RKO (cell line): Measurements from ENCODE around the gene ERC1.

ENCODE experiments used
- DNase-seq: peaks from one replicate; pipeline ENCODE4 v3.0.0-alpha.2; 2016; ENCODE audit warnings: low spot score

The ERC1 gene

GRCh38 chr12:1398673-1399072 is 407.6 kb downstream of the ERC1 start:
- DNase-seq, result no peak

DNA sequence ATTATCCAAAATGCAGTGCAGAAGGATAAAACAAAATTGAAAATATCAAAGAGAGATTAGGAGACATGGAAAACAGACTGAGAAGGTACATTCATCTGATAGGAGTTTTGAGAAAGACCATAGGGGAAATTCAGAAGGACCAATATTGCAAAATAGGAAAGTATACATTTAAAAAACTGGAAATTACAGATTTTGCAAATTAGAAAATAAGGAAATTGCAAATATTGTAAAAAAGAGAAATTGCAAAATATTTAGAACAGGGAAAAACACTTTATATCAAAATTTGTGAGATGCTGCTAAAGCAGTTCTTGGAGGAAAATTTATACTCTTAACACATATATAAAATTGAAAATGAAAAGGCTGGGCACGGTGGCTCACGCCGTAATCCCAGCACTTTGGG is 410.9 kb downstream of the ERC1 start:
- DNase-seq, result no peak

DNA sequence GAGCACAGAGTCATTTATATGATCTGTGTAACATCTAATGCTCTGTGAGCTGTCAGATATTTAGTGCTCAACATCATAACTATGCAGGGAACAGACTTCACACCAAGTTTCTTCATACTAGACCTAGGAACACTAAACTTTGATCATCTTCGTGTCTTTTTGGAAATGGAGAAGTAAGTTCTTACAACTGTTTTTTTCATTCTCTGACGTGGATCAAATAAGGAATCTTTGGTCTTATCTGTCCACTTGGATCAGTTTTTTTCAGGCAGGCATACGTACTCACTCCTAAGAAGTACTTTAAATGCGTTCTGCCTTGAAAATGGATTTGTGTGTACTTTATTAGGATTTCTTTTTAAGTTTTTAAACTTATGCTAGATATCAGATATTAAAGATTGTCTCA is 412.4 kb downstream of the ERC1 start:
- no peak for DNase-seq

DNA sequence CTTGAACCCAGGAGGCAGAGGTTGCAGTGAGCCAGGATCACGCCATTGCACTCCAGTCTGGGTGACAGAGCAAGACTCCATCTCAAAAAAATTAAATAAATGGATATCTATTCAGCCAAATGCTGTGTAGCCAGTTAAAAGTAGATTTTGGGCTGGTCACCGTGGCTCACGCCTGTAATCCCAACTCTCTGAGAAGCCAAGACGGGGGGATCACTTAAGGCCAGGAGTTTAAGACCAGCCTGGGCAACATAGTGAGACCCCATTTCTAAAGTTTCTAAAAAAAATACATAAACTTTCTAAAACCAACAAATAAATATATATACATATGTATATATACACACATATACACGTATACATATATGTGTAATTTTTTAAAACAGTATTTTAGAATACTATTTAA is 414.6 kb downstream of the ERC1 start:
- DNase-seq, result no peak

- no peak for DNase-seq
Measured at GRCh38 chr12:1410794-1411193, 419.8 kb downstream of the ERC1 start.

GRCh38 chr12:1413930-1414329 is 422.9 kb downstream of the ERC1 start:
- DNase-seq, result no peak

- no peak for DNase-seq
Measured at GRCh38 chr12:1418144-1418543, 427.1 kb downstream of the ERC1 start.

- no peak for DNase-seq
Measured at GRCh38 chr12:1419849-1420371, 428.9 kb downstream of the ERC1 start.

- no peak for DNase-seq
Measured at GRCh38 chr12:1421091-1421846, 430.2 kb downstream of the ERC1 start.

DNA sequence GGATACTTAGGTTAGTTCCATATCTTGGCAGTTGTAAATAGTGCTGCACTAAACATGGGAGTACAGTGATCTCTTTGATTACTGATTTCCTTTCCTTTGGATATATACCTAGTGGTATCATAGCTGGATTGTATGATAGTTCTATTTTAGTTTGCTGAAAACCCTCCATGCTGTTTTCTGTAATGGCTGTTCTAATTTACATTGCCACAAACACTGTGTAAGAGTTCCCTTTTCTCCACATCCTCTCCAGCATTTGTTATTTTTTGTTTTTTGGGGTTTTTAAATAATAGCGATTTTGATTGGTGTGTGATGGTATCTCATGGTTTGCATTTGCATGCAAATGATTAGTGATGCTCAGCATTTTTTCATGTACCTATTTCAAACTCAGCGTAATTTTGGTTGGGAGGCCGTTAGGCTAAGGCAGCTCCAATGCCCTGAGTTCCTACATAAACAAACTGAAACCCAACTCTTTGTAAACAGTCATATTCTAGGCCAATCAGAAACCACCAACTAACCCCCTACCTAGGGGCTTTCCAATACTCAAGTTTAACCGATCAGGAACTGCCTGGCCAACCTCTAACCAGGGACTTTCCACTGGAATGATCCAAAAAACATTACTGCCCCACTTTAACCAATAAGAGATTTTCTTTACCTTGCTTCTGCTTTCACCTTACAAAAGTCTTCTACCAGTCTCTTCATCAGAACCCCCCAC is 431.7 kb downstream of the ERC1 start:
- DNase-seq, result no peak

DNA sequence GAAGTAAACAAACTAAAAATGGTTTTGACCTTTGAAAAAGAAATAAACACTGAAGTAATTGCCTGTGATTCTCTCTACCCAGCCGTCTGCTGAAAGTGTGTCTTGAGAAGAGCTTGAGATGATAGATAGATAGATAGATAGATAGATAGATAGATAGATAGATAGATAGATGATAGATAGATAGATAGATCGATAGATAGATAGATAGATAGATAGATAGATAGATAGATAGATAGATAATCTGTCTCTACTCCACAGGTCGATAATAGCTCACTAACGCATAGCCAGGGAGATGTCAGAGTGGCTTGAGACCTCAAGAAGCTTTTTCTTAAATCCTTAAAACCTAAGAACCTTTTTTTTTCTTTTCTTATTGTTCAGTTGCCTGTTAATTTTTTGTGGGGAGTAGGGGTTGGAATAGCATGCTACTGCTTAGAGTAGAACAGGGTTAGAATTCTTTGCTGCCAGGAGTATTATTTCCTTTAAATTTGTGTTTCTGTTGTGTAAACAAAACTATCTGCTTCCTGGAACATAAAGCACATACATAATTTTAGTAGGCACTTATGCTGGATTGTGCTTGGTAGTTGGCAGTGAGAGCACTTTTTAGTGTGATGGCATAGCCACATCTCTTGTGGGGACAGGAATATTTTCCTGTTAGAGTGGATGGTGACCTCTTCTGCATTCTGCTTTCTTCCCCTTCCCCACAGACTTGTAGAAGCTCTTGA is 433.8 kb downstream of the ERC1 start:
- no peak for DNase-seq

DNA sequence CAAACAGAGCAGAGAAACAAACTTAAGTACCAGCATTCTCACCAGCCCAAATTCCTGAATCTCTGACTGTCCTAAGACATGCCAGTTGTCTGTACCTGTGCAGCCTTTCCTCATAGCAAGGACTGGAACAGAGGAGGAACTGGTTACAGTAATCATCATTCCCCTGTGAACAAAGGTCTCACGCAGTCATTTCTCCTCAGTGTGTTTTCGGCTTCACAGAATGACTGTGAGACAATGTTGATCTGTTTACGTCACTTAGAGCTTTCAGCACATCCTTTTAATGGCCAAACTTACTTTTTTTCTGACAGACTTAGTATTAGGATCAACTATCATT is 434.3 kb downstream of the ERC1 start:
- DNase-seq, result no peak

GRCh38 chr12:1428671-1429070 is 437.6 kb downstream of the ERC1 start:
- DNase-seq, result no peak

- DNase-seq, result no peak
Measured at GRCh38 chr12:1429980-1430379, 439.0 kb downstream of the ERC1 start.

DNA sequence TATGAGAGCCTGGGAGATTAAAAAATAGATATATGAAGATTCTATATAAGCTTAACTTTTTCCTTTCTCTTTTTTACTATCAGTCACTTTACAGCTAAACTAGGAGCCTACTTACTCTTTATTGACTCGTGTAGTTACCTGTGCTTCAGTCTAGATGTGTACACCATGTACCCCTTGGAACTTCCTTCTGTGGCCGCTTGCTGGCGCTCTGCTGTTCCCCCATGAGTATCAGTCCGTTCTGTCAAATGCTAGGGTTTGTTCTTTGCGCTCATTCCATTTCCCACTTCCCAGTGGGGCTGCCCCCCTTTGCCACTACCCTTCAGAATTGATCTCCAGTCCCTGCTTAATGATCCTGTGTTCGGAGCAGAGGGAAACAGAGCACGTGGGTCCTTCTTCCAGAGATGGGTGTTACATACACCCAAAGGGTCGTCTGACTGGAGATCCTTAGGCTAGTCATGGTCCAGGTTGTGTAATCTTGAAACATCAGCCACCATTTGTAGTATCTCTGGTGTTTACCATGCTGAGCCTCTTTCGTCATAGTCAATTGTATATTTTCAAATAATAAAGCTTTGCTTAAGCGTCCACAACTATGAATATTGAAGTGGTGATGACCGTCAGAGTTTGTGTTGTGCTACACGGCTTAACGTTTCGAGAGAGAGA is 443.4 kb downstream of the ERC1 start:
- no peak for DNase-seq

DNA sequence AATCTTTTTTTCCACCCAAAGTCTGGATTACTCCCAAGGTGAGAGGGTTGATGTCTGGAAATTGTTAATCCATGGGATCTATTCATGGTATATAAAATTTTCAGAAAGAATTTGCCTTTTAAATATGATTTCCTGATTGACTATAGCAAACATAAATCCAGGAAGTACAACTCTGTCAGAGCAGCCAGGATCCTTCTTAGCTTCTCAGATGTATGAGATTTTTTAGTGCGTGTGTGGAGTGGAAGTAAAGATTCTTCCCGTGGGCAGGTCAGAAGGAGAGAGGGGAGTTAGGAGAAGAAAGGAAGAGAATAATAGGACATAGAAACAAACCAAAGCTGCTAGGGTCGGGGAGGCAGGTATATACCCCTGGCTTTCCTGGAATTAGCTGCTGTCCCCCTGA is 444.0 kb downstream of the ERC1 start:
- DNase-seq, result no peak

- no peak for DNase-seq
Measured at GRCh38 chr12:1435456-1435855, 444.4 kb downstream of the ERC1 start.

GRCh38 chr12:1436015-1436414 is 445.0 kb downstream of the ERC1 start:
- DNase-seq, result no peak

DNA sequence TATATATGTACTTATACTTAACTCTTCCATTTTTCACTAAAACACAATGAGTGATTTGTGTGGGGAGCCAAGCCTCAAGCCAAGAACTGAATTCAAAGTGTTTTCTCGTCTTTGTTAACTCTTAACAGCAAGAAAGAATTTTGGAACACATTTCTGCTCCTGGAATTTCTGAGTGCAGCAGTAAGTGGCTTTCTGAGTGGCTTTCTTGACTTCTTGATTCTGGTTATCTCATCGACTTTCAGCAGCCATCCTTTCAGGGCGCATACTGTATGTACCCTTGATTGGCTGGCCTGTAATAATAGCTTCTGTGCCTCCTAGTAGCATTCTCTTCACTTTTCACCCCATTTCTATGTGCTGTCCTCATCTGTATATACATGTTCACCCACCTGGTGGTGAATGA is 446.0 kb downstream of the ERC1 start:
- no peak for DNase-seq

GRCh38 chr12:1439201-1439600 is 448.2 kb downstream of the ERC1 start:
- no peak for DNase-seq

- no peak for DNase-seq
Measured at GRCh38 chr12:1439687-1440086, 448.7 kb downstream of the ERC1 start.

DNA sequence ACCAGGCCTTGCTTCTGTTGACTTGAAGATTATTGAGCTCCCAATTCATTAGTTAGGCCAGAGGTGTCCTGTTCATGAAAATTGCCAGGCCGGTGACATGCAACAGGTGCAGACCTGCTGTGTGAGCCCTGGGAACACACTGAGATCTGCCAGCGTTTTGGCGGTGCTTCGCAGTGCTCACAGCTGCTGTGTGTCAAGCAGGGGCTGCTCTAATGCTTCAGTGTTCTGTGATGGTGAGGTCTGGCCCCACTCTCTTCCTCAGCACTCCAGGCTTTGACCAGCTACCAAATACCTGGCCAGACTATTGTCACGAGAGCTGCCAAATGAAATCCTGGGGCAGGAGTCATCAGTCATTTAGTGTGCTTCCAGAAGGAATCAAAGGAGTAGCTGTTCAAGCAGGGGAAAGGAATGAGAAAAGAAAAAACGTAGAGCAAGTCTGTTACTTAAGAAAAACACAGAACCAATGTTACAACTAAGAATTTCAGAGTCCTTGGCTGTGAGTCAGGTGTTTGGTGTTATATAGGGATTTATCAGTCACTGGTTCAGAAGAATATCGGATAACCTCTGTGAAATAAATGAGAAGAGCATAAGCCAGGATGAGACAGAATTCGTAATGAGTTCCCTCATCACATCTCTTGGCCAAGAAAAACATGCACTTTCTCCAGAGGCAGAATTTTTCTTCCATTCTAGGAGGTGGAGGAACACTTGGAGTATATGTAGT is 452.6 kb downstream of the ERC1 start:
- no peak for DNase-seq
